Fibroblast of lung (primary cell): ENCODE data around the gene HDAC4.

Experiments used
- EZH2 ChIP-seq: IDR thresholded peaks from 2 replicates; pipeline ENCODE4 v1.5.1; 2012; ENCODE audit warnings: low read length, control low read depth, mild to moderate bottlenecking; ENCODE audit errors: missing control alignments
- TF ChIP-seq, protein P1 (sequence below), 2 donors: IDR thresholded peaks in 1 of 2; conservative IDR thresholded peaks in 1 of 2; 1 replicate in 1 of 2; 2 replicates in 1 of 2; pipeline ENCODE4 v1.5.1; 2011 to 2012; ENCODE audit warnings: low read length in 2 of 2, control low read depth in 1 of 2, inconsistent platforms in 1 of 2, low read depth in 1 of 2, mild to moderate bottlenecking in 1 of 2

DNA sequence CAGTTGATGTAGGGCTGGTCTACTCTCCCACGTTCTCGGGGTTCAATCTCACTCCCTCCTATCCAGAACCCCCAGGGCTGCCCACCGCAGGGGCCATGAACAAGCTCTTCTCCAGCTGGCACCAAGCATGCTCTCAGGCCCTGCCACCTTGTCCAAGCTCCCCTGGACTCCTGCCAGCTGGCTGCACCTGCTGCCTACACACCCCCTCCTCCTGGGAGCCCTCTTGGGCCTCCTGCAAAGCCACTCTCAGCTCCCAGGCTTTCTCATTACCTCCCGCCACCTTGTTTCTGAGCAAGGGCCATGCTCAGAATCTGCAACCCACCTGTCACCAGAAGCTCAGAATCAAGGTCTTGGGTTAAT lies 56.0 kb downstream of the HDAC4 start:
- TF ChIP-seq, protein P1, sequence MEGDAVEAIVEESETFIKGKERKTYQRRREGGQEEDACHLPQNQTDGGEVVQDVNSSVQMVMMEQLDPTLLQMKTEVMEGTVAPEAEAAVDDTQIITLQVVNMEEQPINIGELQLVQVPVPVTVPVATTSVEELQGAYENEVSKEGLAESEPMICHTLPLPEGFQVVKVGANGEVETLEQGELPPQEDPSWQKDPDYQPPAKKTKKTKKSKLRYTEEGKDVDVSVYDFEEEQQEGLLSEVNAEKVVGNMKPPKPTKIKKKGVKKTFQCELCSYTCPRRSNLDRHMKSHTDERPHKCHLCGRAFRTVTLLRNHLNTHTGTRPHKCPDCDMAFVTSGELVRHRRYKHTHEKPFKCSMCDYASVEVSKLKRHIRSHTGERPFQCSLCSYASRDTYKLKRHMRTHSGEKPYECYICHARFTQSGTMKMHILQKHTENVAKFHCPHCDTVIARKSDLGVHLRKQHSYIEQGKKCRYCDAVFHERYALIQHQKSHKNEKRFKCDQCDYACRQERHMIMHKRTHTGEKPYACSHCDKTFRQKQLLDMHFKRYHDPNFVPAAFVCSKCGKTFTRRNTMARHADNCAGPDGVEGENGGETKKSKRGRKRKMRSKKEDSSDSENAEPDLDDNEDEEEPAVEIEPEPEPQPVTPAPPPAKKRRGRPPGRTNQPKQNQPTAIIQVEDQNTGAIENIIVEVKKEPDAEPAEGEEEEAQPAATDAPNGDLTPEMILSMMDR (conservative IDR thresholded peaks at IDR 0.05 in 1 of 2, IDR thresholded peaks at IDR 0.05 in 1 of 2; ENCODE audit: low read depth in 1 of 2, low read length in 2 of 2): no peak
- TF ChIP-seq EZH2: no peak
